A549 treated with AZD2906 at 1 μM for 4 hours (cell line): ENCODE measurements around the gene CD209. TPM values are rescaled to one million over a fixed set of nuclear protein-coding genes. Genes with fewer than 3 reads are reported as not detected.

ENCODE experiments used
- total RNA-seq: library from RNA; stranded (reverse); fragments of 200-300 nt; extraction: Qiagen RNA extraction; gene quantifications from 5 replicates; pipeline ENCODE4 v1.2.3, GENCODE V29; 2022

The CD209 gene
- not detected in 5 replicates for total RNA-seq

GRCh38 chr19:7746903-7747884 is at the start of gene CD209:
Gene CD209, minus strand, starts transcription at chr19:7747534. Its CDS starts 23 bp downstream, at chr19:7747511.

GRCh38 chr19:7762719-7763293 is 15.5 kb upstream of the CD209 start, which contains the start of gene CLEC4M:
Gene CLEC4M, plus strand, starts transcription at chr19:7763243. Its CDS starts 24 bp downstream, at chr19:7763267.

GRCh38 chr19:7732045-7732444 is 15.3 kb downstream of the CD209 start, which contains the start of gene CLEC4G:
Gene CLEC4G, minus strand, starts transcription at chr19:7732110. Its CDS starts 8 bp downstream, at chr19:7732102.

GRCh38 chr19:7701654-7702457 is 45.5 kb downstream of the CD209 start, which contains the start of gene FCER2:
Gene FCER2, minus strand, starts transcription at chr19:7702131. Its CDS starts 2,371 bp downstream, at chr19:7699760.

Other genes starting within 250 kb of the CD209 start
- 16.8 to 19.5 TPM (median 18.6 TPM) in 5 replicates for gene ZNF358, start 231.4 kb downstream of the CD209 start, total RNA-seq
- 7.4 to 13.1 TPM (median 11.5 TPM) in 5 replicates for gene MCOLN1, start 224.9 kb downstream of the CD209 start, total RNA-seq
- 28.0 to 34.4 TPM (median 33.8 TPM) in 5 replicates for gene PNPLA6, start 211.8 kb downstream of the CD209 start, total RNA-seq
- gene CAMSAP3, start 151.7 kb downstream of the CD209 start, total RNA-seq: 4.8 to 6.6 TPM (median 6.4 TPM) in 5 replicates
- 23.5 to 28.2 TPM (median 27.6 TPM) in 5 replicates for gene XAB2, start 118.0 kb downstream of the CD209 start, total RNA-seq
- gene PET100, start 117.7 kb downstream of the CD209 start, total RNA-seq: 47.0 to 60.6 TPM (median 52.7 TPM) in 5 replicates
- gene PCP2, start 113.8 kb downstream of the CD209 start, total RNA-seq: 0.23 TPM in 1 of 5 replicates, not detected in the others
- 31.5 to 43.4 TPM (median 41.1 TPM) in 5 replicates for gene STXBP2, start 110.4 kb downstream of the CD209 start, total RNA-seq
- not detected in 5 replicates for gene RETN, start 78.5 kb downstream of the CD209 start, total RNA-seq
- gene MCEMP1, start 70.4 kb downstream of the CD209 start, total RNA-seq: not detected in 5 replicates
- gene TRAPPC5, start 66.7 kb downstream of the CD209 start, total RNA-seq: 38.4 to 108 TPM (median 106 TPM) in 5 replicates
- not detected in 5 replicates for gene FCER2, start 45.4 kb downstream of the CD209 start, total RNA-seq
- gene CLEC4G, start 15.4 kb downstream of the CD209 start, total RNA-seq: not detected in 5 replicates
- gene CLEC4M, start 15.7 kb upstream of the CD209 start, total RNA-seq: not detected in 5 replicates
- gene EVI5L, start 82.7 kb upstream of the CD209 start, total RNA-seq: 1.3 to 1.9 TPM (median 1.5 TPM) in 5 replicates
- gene PRR36, start 126.9 kb upstream of the CD209 start, total RNA-seq: 0.28 to 0.51 TPM (median 0.39 TPM) in 5 replicates
- 5.1 to 6.0 TPM (median 5.5 TPM) in 5 replicates for gene LRRC8E, start 141.0 kb upstream of the CD209 start, total RNA-seq
- gene MAP2K7, start 156.3 kb upstream of the CD209 start, total RNA-seq: 11.3 to 15.6 TPM (median 13.9 TPM) in 5 replicates
- gene TGFBR3L, start 167.3 kb upstream of the CD209 start, total RNA-seq: 0.63 to 2.0 TPM (median 1.7 TPM) in 5 replicates
- gene SNAPC2, start 172.8 kb upstream of the CD209 start, total RNA-seq: 20.6 to 32.3 TPM (median 29.6 TPM) in 5 replicates
- gene CTXN1, start 178.6 kb upstream of the CD209 start, total RNA-seq: 8.2 to 23.4 TPM (median 22.0 TPM) in 5 replicates
- gene TIMM44, start 196.1 kb upstream of the CD209 start, total RNA-seq: 26.1 to 31.2 TPM (median 27.4 TPM) in 5 replicates